ENCODE results near the gene TRAF3. TPM values are rescaled to one million over a fixed set of nuclear protein-coding genes. Genes with fewer than 3 reads are reported as not detected.

Gene TRAF3, protein sequence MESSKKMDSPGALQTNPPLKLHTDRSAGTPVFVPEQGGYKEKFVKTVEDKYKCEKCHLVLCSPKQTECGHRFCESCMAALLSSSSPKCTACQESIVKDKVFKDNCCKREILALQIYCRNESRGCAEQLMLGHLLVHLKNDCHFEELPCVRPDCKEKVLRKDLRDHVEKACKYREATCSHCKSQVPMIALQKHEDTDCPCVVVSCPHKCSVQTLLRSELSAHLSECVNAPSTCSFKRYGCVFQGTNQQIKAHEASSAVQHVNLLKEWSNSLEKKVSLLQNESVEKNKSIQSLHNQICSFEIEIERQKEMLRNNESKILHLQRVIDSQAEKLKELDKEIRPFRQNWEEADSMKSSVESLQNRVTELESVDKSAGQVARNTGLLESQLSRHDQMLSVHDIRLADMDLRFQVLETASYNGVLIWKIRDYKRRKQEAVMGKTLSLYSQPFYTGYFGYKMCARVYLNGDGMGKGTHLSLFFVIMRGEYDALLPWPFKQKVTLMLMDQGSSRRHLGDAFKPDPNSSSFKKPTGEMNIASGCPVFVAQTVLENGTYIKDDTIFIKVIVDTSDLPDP
- 10 to 100 TPM; 66.4 to 83.7 TPM for total RNA-seq

DNA sequence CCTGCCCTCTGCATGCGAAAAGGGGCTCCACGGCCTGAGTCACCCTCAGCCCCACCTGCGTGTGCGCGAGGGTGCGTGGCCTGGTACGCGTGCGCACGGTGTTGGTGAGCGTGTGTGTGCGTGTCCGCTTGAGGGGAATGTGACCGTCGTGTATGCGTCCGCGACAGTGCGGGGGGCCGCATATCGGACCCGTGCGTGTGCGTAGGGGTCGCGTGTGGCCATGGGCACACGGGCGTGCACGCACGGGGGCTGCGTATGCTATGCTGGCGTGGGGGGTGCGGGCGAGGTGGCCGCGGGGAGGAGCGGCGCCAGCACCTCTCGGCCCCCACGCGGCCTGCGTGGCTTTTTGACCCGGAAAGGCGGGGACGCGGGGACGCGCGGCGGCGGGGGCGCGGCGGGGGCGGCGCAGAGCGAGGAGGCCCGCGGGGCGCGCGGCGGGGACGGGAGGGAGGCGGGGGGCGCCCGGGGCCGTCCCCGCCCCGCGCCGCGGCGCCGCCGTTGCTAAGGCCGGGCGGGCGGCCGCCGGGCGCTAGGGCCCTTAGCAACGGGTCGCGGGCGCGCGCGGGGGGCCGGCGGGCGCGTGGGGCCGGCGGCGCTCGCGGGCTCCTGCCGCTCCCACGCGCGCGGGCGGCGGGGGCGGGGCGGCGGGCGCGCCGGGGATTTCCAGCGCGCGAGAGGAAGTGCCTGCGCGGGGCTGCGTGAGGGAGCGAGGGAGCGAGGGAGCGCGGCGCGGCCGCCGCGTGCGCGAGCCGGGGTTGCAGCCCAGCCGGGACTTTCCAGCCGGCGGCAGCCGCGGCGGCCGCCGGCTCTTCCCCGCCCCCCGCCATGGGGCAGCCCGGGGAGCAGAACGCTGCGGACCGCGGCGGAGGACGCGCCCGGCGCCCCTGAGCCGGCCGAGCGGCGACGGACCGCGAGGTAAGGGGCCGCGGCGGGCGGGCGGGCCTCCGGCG lies at the start of gene TRAF3:
TRAF3 (plus strand) TSS at position 689 of the 950 bp plus-strand sequence. CDS start 92,753 bp downstream, outside the sequence.
- Mint-ChIP-seq H3K27ac (peak within 1 kb of the TSS; percentile 94), H3K27me3 (no peaks in the 10 kb centered on the region), H3K36me3 (ENCODE audit: low read depth) (peaks cover 30% of the 10 kb centered on the region), H3K4me3 (peak within 1 kb of the TSS; percentile 88), H3K9me3 (ENCODE audit: low read depth) (no peaks in the 10 kb centered on the region), H3K4me1 (peaks cover 53% of the 10 kb centered on the region)
- intact Hi-C loops (cut with DNase I, micrococcal nuclease) = loop anchor here (1.0 to 5.0 kb wide), 7 partner anchors 28 to 610 kb away; partner anchors contain the start of genes EIF5 (in 1 of the 2), MARK3 (in 1 of the 2), RCOR1 (in 1 of the 2) and ZNF839 (in 1 of the 2)
- ChIA-PET POLR2A (no interaction called here), CTCF (interaction anchor here (1.0 to 1.1 kb wide), 3 partner anchors 8 to 45 kb away, joined by 3 to 6 read pairs (median 3); no protein-coding TSS in a partner anchor)
- ATAC-seq (peak; percentile 57), DNase-seq (peak; percentile 89)

DNA sequence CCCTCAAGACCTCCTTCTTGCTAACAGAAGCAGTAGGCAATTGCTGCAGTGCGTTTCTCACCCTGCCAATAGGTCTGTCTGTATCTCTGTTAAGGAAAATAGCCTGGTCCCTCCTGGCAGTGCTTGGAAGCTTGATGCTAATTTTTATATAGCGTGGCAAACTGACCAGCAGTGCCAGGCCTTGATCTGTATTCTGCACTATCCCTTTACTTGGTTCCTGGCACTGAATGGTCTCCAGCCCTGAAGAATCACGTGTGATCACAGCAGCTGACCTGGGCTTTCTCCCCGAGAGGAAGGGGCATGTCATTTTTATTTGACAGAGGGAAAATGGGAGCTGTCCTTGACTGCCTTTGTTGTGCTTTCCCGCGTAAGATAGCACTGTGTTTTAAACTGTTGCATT lies 48.7 kb upstream of the TRAF3 start:
- H3K4me3 Mint-ChIP-seq = no peak overlapping the region
- peaks cover 28% of the 10 kb centered on the region for H3K36me3 Mint-ChIP-seq (ENCODE audit: low read depth)
- no peaks in the 10 kb centered on the region for H3K4me1 Mint-ChIP-seq
- H3K27ac Mint-ChIP-seq = no peak overlapping the region
- intact Hi-C loops (cut with DNase I, micrococcal nuclease) = no loop called here
- no peak for ATAC-seq
- no peaks in the 10 kb centered on the region for H3K27me3 Mint-ChIP-seq
- ChIA-PET POLR2A (no interaction called here), CTCF (interaction anchor here (1.2 to 2.1 kb wide), 2 partner anchors 16 to 34 kb away, joined by 4 to 7 read pairs; no protein-coding TSS in a partner anchor)
- no peaks in the 10 kb centered on the region for H3K9me3 Mint-ChIP-seq (ENCODE audit: low read depth)
- no peak for DNase-seq

DNA sequence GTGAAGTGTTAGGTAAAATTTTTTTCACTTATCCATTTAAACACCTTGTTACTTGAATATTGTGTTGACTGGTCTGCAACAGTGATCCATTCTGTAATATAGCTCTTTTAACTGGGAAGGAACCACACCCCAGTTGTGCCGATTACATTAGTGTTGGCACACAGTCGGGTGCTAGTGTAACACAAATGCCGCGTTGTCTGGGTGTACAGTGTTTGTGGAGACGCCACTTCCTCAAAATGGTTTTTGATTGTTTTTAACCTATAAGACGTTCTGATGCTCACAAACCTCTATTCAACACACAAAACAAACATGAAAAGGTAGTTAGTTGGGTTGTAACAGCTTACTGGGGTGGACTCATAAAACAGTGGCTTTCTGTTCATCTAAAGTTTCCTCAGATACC lies 48.0 kb upstream of the TRAF3 start:
- Mint-ChIP-seq H3K4me1 (no peaks in the 10 kb centered on the region), H3K36me3 (ENCODE audit: low read depth) (peaks cover 23% of the 10 kb centered on the region), H3K27me3 (no peaks in the 10 kb centered on the region), H3K4me3 (no peak overlapping the region), H3K27ac (no peak overlapping the region), H3K9me3 (ENCODE audit: low read depth) (no peaks in the 10 kb centered on the region)
- POLR2A ChIA-PET = no interaction called here
- ATAC-seq (no peak), DNase-seq (no peak)
- intact Hi-C loops (cut with DNase I, micrococcal nuclease) = no loop called here
- CTCF ChIA-PET = interaction anchor here (0.8 to 2.1 kb wide), 3 partner anchors 14 to 174 kb away, joined by 3 to 7 read pairs (median 3); no protein-coding TSS in a partner anchor

DNA sequence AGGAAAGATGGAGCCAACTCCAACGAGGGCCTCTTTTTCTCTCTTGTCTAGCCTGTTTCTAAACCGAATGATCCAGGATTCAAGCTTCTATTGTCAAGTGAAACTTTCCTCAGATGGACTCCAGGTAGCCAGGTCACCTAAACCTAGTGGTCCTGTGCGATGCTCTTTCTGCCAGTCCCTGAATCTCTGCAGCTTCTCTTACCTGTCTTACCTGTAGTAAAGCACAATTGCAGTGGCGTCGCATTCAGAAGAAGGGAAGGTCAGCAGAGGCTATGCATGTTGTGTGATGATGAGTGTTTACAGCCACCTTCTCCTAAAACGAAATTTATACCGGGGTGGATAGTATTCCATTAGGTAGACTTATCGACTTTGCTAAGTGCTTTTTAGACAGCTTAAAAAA lies 47.4 kb upstream of the TRAF3 start:
- Mint-ChIP-seq H3K36me3 (ENCODE audit: low read depth) (peaks cover 22% of the 10 kb centered on the region), H3K4me1 (no peaks in the 10 kb centered on the region), H3K27ac (no peak overlapping the region), H3K27me3 (no peaks in the 10 kb centered on the region), H3K4me3 (no peak overlapping the region), H3K9me3 (ENCODE audit: low read depth) (no peaks in the 10 kb centered on the region)
- no peak for ATAC-seq
- CTCF ChIA-PET = interaction anchor here (0.8 to 2.1 kb wide), 3 partner anchors 14 to 173 kb away, joined by 3 to 7 read pairs (median 3); no protein-coding TSS in a partner anchor
- POLR2A ChIA-PET = no interaction called here
- intact Hi-C loops (cut with DNase I, micrococcal nuclease) = no loop called here
- no peak for DNase-seq

DNA sequence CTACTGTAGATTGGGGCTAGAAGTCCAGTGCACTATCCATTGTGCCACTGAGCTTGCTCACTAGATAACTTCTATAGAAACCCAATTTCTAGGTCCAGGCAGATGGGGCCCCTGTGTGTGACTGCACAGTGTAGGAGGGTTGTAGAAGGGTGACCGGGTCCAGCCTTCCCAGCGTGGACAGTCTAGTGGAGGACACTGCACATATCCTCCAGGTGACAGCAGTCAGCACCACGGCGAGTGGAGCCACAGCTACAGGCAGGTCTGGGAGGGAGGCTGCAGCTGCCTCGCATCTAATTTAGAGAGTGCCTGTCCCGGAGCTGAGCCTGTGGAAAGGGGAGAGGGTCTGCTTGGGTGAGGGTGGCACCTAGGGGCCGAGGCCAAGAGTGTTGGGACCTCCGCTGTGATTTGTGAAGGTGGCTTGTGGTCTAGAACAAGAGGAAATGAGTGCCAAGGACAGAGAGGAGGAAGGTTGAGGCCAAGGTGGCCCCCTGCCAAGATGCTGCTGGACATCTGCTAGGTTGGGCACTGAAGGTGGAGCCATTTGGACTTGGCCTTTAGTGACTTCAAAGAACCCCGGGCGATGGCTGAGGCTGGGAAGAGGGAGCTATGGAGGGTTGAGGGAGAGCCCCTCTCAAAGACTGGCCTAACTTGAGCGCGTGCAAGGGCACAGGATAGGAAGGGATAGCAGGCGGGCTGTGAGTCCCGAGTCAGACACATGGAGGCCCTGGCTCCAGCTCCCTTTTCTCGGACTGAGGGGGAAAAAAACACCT lies 46.0 kb upstream of the TRAF3 start:
- Mint-ChIP-seq H3K27ac (no peak overlapping the region), H3K9me3 (ENCODE audit: low read depth) (no peaks in the 10 kb centered on the region), H3K36me3 (ENCODE audit: low read depth) (peaks cover 14% of the 10 kb centered on the region), H3K4me3 (no peak overlapping the region), H3K27me3 (no peaks in the 10 kb centered on the region), H3K4me1 (no peaks in the 10 kb centered on the region)
- ATAC-seq (no peak), DNase-seq (no peak)
- POLR2A ChIA-PET = no interaction called here
- CTCF ChIA-PET = interaction anchor here (1.2 kb wide), 1 partner anchor 37 kb away, joined by 3 read pairs; no protein-coding TSS in a partner anchor
- intact Hi-C loops (cut with DNase I, micrococcal nuclease) = no loop called here

DNA sequence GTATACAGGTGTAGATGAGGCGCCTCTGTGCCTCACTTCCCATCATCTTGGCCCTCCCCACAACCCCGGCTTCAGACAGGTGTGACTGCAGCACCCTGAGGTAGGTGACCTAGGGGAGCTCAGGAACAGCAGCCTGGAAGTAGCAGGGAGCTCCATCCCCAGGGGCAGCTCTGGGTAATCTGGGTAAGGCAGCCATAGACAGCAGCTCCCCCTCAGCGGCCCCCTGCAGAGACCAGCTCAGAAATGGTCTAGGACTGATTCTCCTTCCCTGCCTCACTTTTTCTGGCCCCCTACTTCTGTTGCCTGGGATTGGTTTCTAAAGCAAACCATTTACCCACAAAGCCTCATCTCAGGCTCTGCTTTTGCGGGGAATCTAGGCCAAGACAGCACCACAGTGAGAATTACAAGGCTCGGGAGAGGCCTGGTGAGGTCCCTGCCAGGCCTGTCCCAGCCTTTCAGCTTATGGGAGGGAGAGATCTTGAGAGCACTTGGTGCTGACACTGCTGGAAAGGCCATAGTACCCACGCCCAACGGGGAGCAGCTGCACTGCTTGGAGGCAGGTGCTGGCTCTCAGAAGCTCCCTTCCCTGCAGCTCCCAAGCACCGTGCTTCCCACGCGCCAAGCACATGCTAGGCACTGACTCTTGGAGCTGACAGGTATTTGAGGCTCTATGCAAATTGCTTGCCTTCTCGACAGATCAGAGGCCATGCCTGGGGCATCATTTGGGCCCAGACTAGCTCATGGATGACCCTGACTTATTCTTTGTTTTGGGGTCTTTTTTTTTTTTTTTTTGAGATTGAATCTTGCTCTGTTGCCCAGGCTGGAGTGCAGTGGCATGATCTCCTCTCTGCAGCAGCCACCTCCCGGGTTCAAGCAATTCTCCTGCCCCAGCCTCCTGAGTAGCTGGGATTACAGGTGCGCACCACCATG lies 45.1 kb upstream of the TRAF3 start:
- H3K27me3 Mint-ChIP-seq = no peaks in the 10 kb centered on the region
- intact Hi-C loops (cut with DNase I, micrococcal nuclease) = no loop called here
- ChIA-PET CTCF (interaction anchor here (1.0 to 1.2 kb wide), 2 partner anchors 26 to 38 kb away, joined by 3 read pairs; no protein-coding TSS in a partner anchor), POLR2A (no interaction called here)
- no peak for DNase-seq
- H3K9me3 Mint-ChIP-seq (ENCODE audit: low read depth) = no peaks in the 10 kb centered on the region
- no peaks in the 10 kb centered on the region for H3K4me1 Mint-ChIP-seq
- H3K36me3 Mint-ChIP-seq (ENCODE audit: low read depth) = peaks cover 7% of the 10 kb centered on the region
- H3K4me3 Mint-ChIP-seq = no peak overlapping the region
- ATAC-seq = no peak
- H3K27ac Mint-ChIP-seq = no peak overlapping the region

DNA sequence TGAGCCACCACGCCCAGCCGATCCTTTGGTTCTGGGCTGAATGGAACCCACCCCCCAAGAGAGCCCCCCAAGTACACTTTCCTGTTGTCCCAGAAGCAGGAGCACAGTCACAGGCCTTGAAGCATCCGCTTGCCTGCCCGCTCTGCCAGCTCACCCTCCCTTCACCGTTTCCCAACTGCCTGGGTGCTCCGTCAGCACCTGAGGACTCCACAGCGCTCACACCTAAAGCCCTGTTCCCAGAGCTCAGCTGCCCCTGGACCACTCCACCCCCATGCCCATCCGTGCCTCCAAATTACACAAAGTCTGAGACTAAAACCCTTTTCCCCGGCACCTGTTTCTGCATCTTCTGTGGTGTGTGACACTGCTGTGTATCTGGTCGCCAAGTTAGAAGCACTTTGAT lies 44.3 kb upstream of the TRAF3 start:
- no peak overlapping the region for H3K27ac Mint-ChIP-seq
- no peaks in the 10 kb centered on the region for H3K9me3 Mint-ChIP-seq (ENCODE audit: low read depth)
- no peak for ATAC-seq
- no peak for DNase-seq
- ChIA-PET CTCF (interaction anchor here (0.5 kb wide), 1 partner anchor 20 kb away, joined by 3 read pairs; no protein-coding TSS in a partner anchor), POLR2A (no interaction called here)
- intact Hi-C loops (cut with DNase I, micrococcal nuclease) = no loop called here
- H3K36me3 Mint-ChIP-seq (ENCODE audit: low read depth) = peaks cover 2% of the 10 kb centered on the region
- no peaks in the 10 kb centered on the region for H3K27me3 Mint-ChIP-seq
- H3K4me1 Mint-ChIP-seq = no peaks in the 10 kb centered on the region
- H3K4me3 Mint-ChIP-seq = no peak overlapping the region

DNA sequence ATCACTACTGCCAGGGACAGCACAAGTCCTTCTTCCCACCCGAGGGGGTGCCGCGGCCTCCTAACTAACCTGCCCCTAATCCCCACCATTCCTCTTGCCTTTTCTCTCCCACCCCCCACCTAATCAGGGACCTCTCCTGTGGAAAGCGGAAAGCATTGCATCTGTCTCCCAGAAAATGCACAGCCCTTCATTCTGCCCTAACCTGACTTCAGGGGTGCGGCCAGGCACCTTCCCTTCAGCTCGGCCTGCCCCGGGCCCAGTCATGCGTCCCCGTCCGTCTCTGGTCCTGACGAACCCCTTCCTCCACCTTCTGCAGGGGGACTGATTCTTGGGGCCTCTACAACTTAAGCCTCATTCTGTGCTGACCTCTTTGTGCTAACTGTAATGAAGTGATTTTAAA lies 43.9 kb upstream of the TRAF3 start:
- POLR2A ChIA-PET = no interaction called here
- no peak overlapping the region for H3K4me3 Mint-ChIP-seq
- H3K27me3 Mint-ChIP-seq = no peaks in the 10 kb centered on the region
- CTCF ChIA-PET = interaction anchor here (0.5 to 1.0 kb wide), 3 partner anchors 21 to 339 kb away, joined by 3 read pairs; no protein-coding TSS in a partner anchor
- H3K9me3 Mint-ChIP-seq (ENCODE audit: low read depth) = no peaks in the 10 kb centered on the region
- DNase-seq (no peak), ATAC-seq (no peak)
- H3K27ac Mint-ChIP-seq = no peak overlapping the region
- H3K4me1 Mint-ChIP-seq = no peaks in the 10 kb centered on the region
- H3K36me3 Mint-ChIP-seq (ENCODE audit: low read depth) = no peaks in the 10 kb centered on the region
- intact Hi-C loops (cut with DNase I, micrococcal nuclease) = no loop called here

DNA sequence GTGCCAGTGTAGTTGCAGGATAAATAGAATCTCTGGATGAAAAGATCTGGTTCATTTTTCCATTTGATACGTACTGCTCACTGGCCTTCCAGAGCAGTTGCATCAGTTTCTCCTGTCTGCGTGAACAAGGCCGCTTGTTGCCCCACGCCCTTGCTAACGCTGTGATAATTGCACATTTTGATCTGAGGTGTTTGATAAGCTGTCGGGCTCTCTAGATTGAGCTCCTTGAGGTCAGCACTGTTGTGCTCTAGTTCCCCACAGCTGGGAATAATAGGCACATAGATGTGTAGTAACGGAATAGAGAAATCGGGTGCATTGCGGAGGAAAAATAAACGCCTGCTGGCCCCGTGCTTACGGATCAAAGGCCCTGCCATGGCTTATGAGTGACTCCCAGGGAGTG lies 42.8 kb upstream of the TRAF3 start:
- ChIA-PET CTCF (interaction anchor here (0.6 kb wide), 1 partner anchor 21 kb away, joined by 3 read pairs; no protein-coding TSS in a partner anchor), POLR2A (no interaction called here)
- Mint-ChIP-seq H3K4me3 (no peak overlapping the region), H3K36me3 (ENCODE audit: low read depth) (no peaks in the 10 kb centered on the region), H3K9me3 (ENCODE audit: low read depth) (no peaks in the 10 kb centered on the region), H3K27ac (no peak overlapping the region), H3K27me3 (no peaks in the 10 kb centered on the region), H3K4me1 (no peaks in the 10 kb centered on the region)
- intact Hi-C loops (cut with DNase I, micrococcal nuclease) = no loop called here
- ATAC-seq = no peak
- DNase-seq = no peak

DNA sequence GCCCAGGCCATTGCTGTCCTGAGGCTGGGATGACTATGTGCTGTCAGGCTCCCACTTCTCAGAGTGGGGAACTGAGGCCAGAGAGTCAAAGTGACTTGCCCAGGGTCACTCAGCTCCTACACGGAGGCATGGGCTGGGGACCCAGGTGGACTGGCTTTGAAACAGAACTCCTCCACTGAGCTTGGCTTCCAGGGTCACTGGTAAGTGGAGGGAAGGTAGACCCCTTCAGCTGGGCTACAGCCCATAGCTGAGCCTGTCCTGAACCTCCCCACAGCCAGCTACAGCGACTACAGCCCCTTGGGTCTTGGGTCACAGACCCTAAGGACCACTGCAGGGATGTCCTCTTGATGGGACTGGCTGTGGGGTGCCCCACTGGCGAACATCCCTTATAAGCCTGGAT lies 40.3 kb upstream of the TRAF3 start:
- Mint-ChIP-seq H3K36me3 (ENCODE audit: low read depth) (no peaks in the 10 kb centered on the region), H3K9me3 (ENCODE audit: low read depth) (peaks cover 2% of the 10 kb centered on the region), H3K4me1 (no peaks in the 10 kb centered on the region), H3K4me3 (no peak overlapping the region), H3K27me3 (no peaks in the 10 kb centered on the region), H3K27ac (no peak overlapping the region)
- POLR2A ChIA-PET = no interaction called here
- no peak for DNase-seq
- ATAC-seq = no peak
- intact Hi-C loops (cut with DNase I, micrococcal nuclease) = no loop called here
- CTCF ChIA-PET = interaction anchor here (0.5 to 1.2 kb wide), 3 partner anchors 14 to 802 kb away, joined by 3 read pairs; no protein-coding TSS in a partner anchor
